ENCODE measurements around the gene MEP1A. TPM values are rescaled to one million over a fixed set of nuclear protein-coding genes. Genes with fewer than 3 reads are reported as not detected.
"Not testable (repeated sequence)": the region's sequence is repeated elsewhere in the genome, so short reads cannot be mapped to it uniquely, and the experiment has no call there.

The MEP1A gene
- polyA plus RNA-seq, 1 donor, result not detected

- not testable (repeated sequence) for DNase-seq
Observed at GRCh38 chr6:46774736-46775135, 18.5 kb upstream of the MEP1A start.

DNA sequence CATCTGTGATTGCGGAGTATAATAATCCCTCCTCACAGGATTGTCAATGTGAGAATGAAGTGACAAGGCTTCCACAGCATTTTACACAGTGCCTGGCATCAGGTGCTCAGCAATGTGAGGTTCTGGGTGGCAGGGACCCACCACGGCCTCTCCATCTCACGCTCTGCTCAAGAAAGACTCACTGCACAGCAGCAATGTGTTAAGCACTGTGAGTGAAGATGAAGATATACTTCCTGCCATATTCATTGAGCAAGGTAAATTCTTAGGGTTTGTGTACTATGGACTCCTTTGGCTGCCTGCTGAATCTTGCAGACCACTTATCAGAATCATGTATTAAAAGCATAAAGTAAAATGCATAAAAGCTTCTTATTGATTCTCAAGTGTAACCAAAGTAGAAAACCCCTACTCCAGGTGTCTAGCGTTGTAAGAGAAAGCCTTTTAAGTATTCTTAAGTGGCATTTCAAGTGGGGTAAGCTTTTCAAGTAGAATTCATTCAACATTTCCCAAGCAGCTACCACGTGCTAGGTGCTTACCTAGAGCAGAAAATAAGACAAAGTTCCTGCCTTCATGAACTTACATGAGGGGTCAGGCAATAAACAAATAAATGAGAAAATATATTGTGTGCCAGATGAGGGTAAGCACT is 17.0 kb upstream of the MEP1A start:
- DNase-seq, result no peak

GRCh38 chr6:46777476-46778346 is 15.5 kb upstream of the MEP1A start:
- no peak for DNase-seq

DNA sequence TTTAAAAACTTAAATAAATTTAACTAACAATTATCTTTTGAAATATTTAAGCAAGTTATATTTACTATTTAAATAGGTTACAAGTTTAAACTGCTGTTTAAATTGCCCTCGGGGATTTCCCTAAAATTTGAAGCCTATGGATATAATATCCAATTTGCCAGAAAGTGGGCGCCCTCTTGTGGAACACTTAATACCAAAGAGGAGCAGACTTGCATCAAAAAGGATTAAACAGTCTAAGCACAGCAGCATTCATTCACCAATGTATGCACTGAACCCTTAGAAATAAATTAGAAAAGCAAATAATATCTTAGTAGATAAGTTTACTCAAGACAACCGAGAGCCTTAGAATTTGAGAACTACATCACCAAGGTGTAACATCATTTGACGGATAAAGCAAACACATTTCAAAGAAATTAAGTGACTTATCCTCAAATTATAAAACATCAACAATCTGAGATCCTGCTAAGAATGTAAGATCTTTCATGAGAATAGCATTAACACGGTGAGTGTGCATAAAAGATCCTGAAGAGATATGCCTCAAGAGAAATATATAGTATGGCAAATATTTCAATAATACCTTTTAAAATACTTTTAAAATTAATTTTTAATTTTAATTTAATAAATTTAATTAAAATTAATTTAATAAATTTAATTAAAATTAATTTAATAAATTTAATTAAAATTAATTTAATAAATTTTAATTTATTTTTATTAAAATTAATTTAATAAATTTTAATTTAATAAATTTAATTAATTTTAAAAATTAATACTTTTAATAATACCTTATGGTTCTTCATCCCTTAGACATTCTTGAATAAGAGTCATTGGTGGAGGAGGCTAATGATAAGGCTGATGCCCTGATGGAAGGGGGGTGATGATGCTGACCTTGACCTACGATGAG is 11.5 kb upstream of the MEP1A start:
- DNase-seq, result peak; percentile 74

- no peak for DNase-seq
Observed at GRCh38 chr6:46784535-46784934, 8.7 kb upstream of the MEP1A start.

- no peak for DNase-seq
Observed at GRCh38 chr6:46787871-46788540, 5.2 kb upstream of the MEP1A start.

GRCh38 chr6:46788791-46789190 is 4.4 kb upstream of the MEP1A start:
- DNase-seq, result no peak

- no peak for DNase-seq
Observed at GRCh38 chr6:46789434-46790354, 3.5 kb upstream of the MEP1A start.

- no peak for DNase-seq
Observed at GRCh38 chr6:46790355-46790874, 2.8 kb upstream of the MEP1A start.

DNA sequence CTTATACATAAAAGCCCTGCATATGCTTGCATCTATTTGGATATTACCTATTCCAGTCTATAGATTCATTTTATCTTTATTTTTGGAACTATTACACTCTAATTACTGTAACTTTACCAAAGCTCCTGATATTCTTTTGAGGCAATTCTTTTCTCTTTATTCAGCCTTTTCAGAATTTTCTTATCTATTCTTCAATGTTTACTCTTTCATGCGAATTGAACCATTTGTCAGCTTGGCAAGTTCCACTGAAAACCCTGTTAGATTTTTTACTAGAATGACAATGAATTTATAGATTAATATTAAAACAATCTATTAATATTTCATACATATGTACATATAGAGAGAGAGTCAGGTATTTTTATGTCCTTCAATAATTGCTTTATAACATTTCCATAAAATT is 554 bp upstream of the MEP1A start:
- no peak for DNase-seq

DNA sequence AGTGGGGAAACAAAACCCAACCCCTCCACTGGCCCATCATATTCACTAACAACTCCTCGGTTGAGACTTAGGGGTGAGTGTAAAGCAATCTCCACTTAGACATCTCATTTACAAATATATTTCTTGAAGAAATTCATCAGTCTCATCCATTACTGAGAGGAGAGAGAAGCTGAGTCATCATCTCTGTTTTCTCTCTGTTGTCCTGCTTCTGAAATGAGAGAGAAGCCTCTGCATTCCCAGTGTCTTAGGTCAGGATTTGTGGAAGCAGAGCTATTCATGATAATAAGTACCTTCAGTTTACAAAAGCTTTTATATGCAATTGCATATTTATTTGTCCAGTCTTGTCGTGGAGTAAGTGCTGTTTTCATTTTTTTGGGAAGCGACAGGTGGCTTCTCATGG is 879 bp downstream of the MEP1A start:
- no peak for DNase-seq

DNA sequence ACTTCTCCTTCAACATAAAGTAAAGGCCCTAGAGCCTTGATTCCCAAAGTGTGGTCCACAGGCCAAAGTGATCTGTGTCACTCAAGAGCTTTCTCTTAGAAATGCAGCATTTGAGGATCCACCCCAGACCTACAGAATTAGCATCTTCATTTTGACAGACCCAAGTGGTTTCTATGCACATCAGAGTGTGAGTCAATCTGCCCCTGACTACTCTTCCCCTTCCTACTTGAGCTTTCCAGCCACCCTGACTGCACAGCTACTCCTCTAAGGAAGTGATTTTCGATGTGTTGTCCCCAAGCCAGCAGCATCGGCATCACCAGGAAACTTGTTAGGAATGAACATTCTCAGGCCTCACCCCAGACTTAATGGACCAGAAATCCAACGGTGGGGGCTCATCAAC is 2.6 kb downstream of the MEP1A start:
- no peak for DNase-seq

- DNase-seq, result no peak
Observed at GRCh38 chr6:46796848-46797580, 3.8 kb downstream of the MEP1A start.

GRCh38 chr6:46799657-46800056 is 6.5 kb downstream of the MEP1A start:
- DNase-seq, result no peak

GRCh38 chr6:46808806-46809205 is 15.6 kb downstream of the MEP1A start:
- no peak for DNase-seq

DNA sequence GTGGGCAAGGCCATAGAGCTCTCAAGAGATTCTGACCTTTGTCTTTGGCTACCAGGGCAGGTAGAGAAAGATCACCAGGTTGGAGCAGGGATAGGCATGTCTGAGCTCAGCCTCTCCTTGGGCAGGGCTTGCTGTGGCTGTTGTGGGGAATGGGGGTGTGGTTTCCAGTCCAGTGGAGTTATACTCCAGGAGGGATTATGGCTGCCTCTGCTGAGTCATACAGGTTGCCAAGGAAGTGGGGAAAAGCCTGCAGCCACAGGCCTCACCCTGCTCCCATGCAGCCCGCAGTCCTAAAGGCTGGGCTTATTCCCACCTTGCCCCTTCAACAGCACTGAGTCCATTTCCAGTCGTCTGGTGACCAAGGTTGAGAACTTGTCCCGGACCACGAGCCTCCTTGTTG is 21.9 kb downstream of the MEP1A start:
- no peak for DNase-seq

- no peak for DNase-seq
Observed at GRCh38 chr6:46816626-46817025, 23.4 kb downstream of the MEP1A start.

- DNase-seq, result no peak
Observed at GRCh38 chr6:46819561-46819960, 26.4 kb downstream of the MEP1A start.

DNA sequence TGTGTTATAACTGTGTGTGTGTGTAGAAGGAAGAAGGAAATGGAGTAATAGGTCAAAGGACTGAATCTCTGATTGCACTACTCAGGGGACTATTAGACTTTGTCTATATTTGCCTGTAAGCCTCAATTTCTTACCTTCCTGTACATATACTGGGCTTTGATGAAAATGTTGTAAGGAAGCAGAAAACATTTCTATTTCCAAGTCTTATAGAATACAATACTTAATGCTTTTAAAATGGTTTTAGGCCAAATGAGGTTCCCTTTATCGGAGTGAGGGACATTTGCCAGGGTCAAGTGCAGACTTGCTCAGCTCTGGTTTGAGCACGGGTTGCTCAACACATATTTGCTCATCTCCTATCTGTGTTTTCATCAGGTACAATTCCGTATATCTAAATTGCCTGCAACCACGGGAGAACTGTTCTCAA is 28.3 kb downstream of the MEP1A start:
- DNase-seq, result no peak

DNA sequence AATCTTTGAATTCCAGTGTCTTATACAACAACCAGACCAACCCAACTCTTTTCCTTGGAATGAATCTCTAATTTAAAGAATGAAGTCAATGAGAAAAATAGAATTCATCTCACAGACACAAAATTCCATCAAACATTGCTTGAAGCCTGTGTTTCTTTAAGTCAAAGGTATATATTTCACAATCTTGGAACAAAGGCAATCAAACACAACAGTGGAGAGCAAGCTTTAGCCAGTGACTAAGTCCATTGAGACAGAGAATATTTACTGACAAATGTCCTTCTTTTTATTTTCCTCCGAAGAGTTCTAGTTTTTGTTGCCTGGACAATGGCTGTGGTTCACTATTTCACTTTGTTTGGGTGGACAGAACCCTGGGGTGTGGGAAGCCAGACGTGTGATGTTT is 35.8 kb downstream of the MEP1A start:
- DNase-seq, result no peak

Measured in left kidney (tissue), 2 donors.